Measurements from ENCODE around the gene GPR107. TPM values are rescaled to one million over a fixed set of nuclear protein-coding genes. Genes with fewer than 3 reads are reported as not detected.

Gene GPR107
- total RNA-seq, 2 experiments from 2014 or later: 18.2 to 19.0 TPM

Other genes with a start within 250 kb of the GPR107 start
- 10 to 100 TPM; 31.9 to 32.4 TPM for gene TOR1A, start 229.8 kb upstream of the GPR107 start, total RNA-seq
- 10 to 100 TPM; 44.5 to 51.7 TPM for gene C9orf78, start 218.6 kb upstream of the GPR107 start, total RNA-seq
- gene USP20, start 218.4 kb upstream of the GPR107 start, total RNA-seq: 10 to 100 TPM; 55.3 to 55.9 TPM
- 100 to 1,000 TPM; 266 to 268 TPM for gene FNBP1, start 10.7 kb upstream of the GPR107 start, total RNA-seq
- 10 to 100 TPM; 21.2 to 21.3 TPM for gene NCS1, start 118.5 kb downstream of the GPR107 start, total RNA-seq
- gene HMCN2, start 211.9 kb downstream of the GPR107 start, total RNA-seq: not detected

All from activated CD8-positive, alpha-beta T cell treated with anti-CD3 and anti-CD28 coated beads for 36 hours (primary cell).